IPS-18a (cell line): ENCODE results near the gene PTER.

Experiments used
- H3K27ac ChIP-seq: one replicate; pipeline ENCODE4 v1.5.1; 2013; ENCODE audit warnings: low read length
- H3K27me3 ChIP-seq: one replicate; pipeline ENCODE4 v1.6.1; 2013; ENCODE audit warnings: mild to moderate bottlenecking, low read length; ENCODE audit not compliant: control insufficient read depth, insufficient read depth
- H3K36me3 ChIP-seq: one replicate; pipeline ENCODE4 v1.6.1; 2013; ENCODE audit warnings: low read depth, low read length; ENCODE audit not compliant: control insufficient read depth
- H3K4me1 ChIP-seq: one replicate; pipeline ENCODE4 v1.6.1; 2013; ENCODE audit warnings: low read depth, low read length; ENCODE audit not compliant: control insufficient read depth
- H3K4me3 ChIP-seq: one replicate; pipeline ENCODE4 v1.5.1; 2013; ENCODE audit warnings: low read length
- H3K9ac ChIP-seq: one replicate; pipeline ENCODE4 v1.6.1; 2013; ENCODE audit warnings: mild to moderate bottlenecking, low read length, moderate library complexity
- H3K9me3 ChIP-seq: one replicate; pipeline ENCODE4 v1.6.1; 2013; ENCODE audit warnings: low read depth, low read length; ENCODE audit not compliant: control insufficient read depth

PTER gene

DNA sequence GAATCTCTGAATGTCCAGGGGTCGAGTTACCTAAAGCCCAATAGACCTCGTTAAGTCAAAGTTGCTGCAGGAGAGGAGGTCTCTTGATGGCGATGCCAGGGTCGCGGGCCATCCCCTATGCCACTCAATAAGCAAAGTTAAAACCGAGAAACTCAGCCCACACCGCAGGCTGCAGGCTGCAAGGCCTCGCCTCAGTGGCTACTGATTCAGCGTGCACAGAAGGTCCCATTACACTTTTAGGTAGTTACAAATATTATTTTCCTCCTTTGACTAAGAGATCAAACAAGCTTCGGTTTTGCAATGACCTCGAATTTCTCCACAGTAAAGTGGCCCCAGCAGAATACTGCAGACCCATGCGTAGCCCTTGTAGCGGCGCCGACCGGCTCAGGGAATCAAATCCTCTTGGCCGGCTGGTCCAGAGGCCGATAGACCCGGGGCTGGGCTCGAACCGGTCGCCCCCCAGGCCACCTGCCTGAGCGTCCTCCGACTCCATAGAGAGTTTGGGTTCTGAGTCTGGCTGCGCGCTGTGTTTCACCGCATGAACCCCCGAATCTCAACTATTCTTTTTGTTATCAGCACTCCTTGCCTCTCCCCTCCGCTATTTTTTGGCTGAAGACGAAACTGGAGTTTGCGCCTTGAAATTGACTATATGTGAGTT is 82.6 kb downstream of the PTER start:
- no peak overlapping the region for H3K27ac ChIP-seq
- no peaks in the 10 kb centered on the region for H3K36me3 ChIP-seq
- peak overlapping the region; percentile 66 for H3K4me3 ChIP-seq
- peak overlapping the region; percentile 22 for H3K9ac ChIP-seq
- H3K9me3 ChIP-seq = no peaks in the 10 kb centered on the region
- peaks cover 13% of the 10 kb centered on the region for H3K4me1 ChIP-seq
- H3K27me3 ChIP-seq = peaks cover 72% of the 10 kb centered on the region

DNA sequence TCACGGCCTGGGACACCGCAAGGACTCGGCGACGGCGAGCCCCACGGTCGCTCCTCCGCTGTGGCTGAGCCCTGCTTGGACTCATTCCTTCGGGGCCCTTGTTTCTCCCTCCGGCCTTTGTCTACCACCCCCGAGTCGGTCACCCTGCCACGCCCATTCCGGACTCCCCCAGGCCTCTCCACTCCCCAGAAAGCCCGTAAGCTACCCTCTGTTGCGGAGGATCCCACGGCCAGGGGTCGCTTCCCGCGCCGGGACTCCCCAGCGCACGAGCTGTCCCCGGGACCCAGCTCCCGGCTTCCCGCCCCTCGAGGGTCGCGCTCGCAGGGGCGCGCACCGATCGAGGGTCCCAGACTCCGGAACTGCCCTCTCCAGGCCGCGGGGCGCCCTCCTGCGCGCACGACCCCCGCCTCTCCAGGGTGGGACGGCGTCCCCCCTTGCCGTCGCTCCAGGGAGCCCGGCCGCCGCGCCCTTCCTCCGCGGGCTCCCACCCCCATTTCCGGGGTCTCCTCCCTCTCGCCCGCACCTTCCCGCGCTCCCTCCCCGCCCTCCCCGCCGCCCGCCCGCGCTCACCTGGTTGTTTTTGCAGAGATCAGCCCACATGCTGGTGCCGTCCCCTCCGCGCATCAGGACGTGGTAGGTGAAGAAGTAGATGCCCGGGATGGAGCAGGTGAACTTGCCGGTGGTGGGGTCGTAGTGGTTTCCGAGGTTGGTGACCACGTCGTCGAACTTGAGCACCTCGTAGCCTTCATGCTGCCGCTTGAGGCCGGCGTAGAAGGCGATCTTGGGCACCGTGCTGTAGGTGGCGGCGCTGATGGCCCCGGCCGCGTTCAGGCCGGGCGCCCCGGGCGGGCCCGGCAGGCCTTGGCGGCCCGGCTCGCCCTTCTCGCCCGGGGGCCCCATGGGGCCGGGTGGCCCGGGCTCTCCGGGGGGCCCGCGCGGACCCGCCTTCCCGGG is 83.4 kb downstream of the PTER start:
- Histone ChIP-seq H3K9me3 (no peaks in the 10 kb centered on the region), H3K9ac (peak overlapping the region; percentile 22), H3K4me3 (peak overlapping the region; percentile 66), H3K27me3 (peaks cover 80% of the 10 kb centered on the region), H3K4me1 (peaks cover 13% of the 10 kb centered on the region), H3K36me3 (no peaks in the 10 kb centered on the region), H3K27ac (no peak overlapping the region)

DNA sequence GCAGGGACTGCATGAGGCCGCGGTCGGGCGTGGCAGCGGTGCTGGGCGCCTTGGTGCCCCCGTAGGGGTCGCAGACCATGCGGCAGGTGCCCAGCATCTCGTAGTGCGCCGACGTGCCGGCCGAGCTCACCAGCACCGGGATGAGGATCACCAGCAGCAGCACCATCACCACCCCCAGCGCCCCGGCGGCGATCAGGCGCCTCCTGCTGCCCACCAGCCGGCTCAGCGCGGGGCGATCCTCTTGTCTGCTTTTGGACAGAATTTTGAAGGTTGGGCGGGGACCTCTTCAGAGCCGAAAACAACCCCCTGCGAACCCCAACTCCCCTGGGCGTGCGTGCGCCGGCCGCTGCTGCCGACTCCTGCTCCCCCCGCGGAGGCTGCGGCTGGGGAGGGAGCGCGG is 84.1 kb downstream of the PTER start:
- Histone ChIP-seq H3K27ac (no peak overlapping the region), H3K36me3 (no peaks in the 10 kb centered on the region), H3K9ac (no peak overlapping the region), H3K4me1 (peaks cover 13% of the 10 kb centered on the region), H3K27me3 (peaks cover 86% of the 10 kb centered on the region), H3K4me3 (peak overlapping the region; percentile 66), H3K9me3 (no peaks in the 10 kb centered on the region)

DNA sequence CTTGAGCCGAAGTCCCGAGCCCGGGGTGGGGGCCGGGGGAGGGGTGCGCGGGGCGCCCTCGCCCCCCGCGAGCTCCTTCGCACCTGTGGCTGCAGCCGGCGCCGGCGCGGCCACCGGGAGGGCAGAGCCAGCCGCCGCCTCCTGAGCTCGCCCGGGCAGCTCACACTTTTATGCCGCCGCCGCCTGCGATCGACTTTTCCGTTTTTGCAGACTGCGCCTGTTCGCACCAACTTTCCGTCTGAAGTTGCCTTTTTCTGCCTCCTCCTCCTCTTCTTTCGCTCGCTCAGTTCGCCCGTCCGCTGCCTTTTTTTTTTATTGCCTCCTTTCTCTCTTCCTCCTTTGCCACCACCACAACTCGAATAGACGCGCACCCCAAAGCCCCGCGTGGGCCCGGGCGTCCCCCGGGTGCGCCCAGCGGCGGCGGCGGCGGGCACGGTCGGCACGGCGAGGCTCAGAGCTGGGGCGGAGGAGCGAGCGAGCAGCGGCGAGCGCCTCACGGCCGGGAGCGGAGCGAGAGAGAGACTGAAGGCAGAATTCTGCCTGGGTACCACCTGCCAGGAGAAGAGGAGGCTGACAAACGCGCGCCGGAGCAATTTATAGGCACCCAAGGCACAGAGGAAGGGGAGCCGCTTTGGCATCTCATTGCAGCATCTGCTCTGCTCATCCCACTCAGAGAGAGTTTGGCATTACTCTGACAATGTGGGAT is 84.7 kb downstream of the PTER start, which contains the start of gene C1QL3:
TSS of gene C1QL3 (minus strand) at position 569 of the 706 bp plus-strand sequence. CDS start 814 bp downstream, outside the sequence.
- H3K36me3 ChIP-seq = no peaks in the 10 kb centered on the region
- H3K9me3 ChIP-seq = no peaks in the 10 kb centered on the region
- H3K9ac ChIP-seq = no peak within 1 kb of the TSS
- peaks cover 90% of the 10 kb centered on the region for H3K27me3 ChIP-seq
- no peak within 1 kb of the TSS for H3K27ac ChIP-seq
- peaks cover 13% of the 10 kb centered on the region for H3K4me1 ChIP-seq
- peak within 1 kb of the TSS; percentile 66 for H3K4me3 ChIP-seq

DNA sequence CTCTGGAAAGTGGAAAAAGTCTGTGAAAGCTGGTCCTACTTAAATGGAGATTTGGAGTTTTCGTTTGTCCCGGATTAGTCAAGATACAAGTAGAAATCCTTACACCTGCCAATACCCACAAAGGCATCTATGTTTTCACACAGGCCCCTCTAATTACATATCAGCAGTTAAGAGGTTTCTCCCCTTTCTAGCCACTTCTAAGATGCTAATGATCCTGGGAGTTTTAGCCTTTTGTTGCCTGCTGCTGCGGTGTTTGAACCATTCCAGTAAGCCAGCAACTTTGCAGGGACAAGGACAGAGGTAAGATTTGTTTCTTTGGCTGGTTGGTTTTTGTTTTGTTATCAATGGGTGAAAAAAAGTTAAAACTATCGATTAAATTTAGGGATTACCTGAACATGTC is 90.6 kb downstream of the PTER start:
- Histone ChIP-seq H3K4me1 (peaks cover 14% of the 10 kb centered on the region), H3K27me3 (peaks cover 55% of the 10 kb centered on the region), H3K9me3 (no peaks in the 10 kb centered on the region), H3K36me3 (no peaks in the 10 kb centered on the region), H3K9ac (no peak overlapping the region), H3K27ac (no peak overlapping the region), H3K4me3 (no peak overlapping the region)

DNA sequence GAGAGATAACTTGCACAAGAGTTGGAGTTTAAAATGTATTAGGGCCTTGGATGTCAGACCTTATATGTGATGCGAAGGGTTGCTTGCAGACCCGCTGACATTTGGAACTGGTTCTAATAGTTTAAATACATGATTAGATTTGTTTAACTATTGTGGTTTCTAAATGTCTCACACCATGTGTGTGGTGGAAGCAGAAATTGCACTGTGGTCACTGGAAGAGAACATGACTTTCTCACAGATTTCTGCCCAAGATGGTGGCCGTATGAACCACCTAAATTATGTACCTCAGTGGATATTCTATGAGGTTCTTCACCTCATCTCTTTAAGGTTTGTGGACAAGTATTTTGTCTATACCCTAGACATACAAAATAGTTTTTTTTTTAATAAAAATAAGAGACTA is 93.0 kb downstream of the PTER start:
- no peak overlapping the region for H3K27ac ChIP-seq
- peaks cover 31% of the 10 kb centered on the region for H3K27me3 ChIP-seq
- H3K36me3 ChIP-seq = no peaks in the 10 kb centered on the region
- H3K4me1 ChIP-seq = peaks cover 14% of the 10 kb centered on the region
- no peaks in the 10 kb centered on the region for H3K9me3 ChIP-seq
- no peak overlapping the region for H3K9ac ChIP-seq
- no peak overlapping the region for H3K4me3 ChIP-seq

DNA sequence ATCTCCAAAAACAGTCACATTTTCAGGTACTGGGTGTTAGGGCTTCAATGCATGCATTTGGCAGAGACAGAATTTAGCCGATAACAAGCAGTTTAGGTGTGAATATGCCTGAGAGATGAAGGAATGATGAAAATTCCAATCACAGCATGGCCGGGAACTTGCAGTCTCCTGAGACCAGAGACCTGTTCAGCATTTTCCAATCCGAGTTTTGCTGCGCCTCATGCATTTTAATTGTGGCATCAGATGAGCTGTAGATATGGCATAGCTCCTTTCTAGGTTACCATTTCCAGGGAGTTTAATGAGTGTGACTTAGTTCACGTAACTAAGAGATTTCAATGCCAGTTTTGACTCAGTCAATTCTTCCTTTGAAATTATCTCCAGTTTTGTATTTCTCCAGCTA is 99.3 kb downstream of the PTER start:
- no peak overlapping the region for H3K27ac ChIP-seq
- no peaks in the 10 kb centered on the region for H3K4me1 ChIP-seq
- H3K36me3 ChIP-seq = no peaks in the 10 kb centered on the region
- H3K9ac ChIP-seq = no peak overlapping the region
- no peaks in the 10 kb centered on the region for H3K27me3 ChIP-seq
- H3K4me3 ChIP-seq = no peak overlapping the region
- H3K9me3 ChIP-seq = no peaks in the 10 kb centered on the region

DNA sequence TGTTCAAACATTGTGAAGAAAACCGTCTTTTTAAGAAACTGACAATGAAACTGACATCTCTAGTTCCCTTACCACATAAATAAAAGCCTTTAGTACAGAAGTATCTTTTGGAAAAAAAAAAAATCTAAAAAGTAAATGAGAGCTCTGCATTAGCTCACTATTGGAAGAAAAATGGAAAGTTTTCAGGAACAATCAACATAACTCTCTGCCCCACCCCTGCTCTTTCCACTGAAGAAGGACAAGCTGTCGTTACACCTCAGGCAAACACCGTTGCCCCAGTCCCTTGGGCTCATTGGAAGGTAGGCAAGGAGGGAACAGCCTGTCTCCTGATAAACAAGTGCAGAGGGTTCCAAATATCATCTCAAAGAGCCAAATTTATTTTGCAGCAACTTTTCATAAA is 107.3 kb downstream of the PTER start:
- Histone ChIP-seq H3K9ac (no peak overlapping the region), H3K4me3 (no peak overlapping the region), H3K27me3 (no peaks in the 10 kb centered on the region), H3K27ac (no peak overlapping the region), H3K4me1 (no peaks in the 10 kb centered on the region), H3K36me3 (no peaks in the 10 kb centered on the region), H3K9me3 (no peaks in the 10 kb centered on the region)

DNA sequence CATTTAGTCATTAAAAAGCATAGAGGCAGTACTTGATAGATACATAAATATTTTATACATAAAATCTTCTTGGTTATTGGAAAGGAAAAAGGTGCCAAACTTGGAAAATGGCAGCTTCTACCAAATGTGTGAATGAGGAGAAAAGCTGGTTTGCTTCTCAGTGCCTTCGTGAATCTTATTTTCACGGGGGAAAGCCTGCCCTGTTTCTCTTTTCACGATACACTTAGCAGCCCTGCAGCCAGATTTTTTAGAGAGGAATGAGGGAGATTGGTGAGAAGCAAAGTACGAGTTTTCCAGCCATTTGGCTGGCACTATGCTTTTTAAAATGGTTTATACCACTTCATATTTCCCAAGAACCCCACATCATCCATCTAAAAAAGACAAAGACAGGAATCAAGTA is 107.8 kb downstream of the PTER start:
- Histone ChIP-seq H3K9me3 (no peaks in the 10 kb centered on the region), H3K27ac (no peak overlapping the region), H3K36me3 (no peaks in the 10 kb centered on the region), H3K4me3 (no peak overlapping the region), H3K9ac (no peak overlapping the region), H3K4me1 (no peaks in the 10 kb centered on the region), H3K27me3 (no peaks in the 10 kb centered on the region)

DNA sequence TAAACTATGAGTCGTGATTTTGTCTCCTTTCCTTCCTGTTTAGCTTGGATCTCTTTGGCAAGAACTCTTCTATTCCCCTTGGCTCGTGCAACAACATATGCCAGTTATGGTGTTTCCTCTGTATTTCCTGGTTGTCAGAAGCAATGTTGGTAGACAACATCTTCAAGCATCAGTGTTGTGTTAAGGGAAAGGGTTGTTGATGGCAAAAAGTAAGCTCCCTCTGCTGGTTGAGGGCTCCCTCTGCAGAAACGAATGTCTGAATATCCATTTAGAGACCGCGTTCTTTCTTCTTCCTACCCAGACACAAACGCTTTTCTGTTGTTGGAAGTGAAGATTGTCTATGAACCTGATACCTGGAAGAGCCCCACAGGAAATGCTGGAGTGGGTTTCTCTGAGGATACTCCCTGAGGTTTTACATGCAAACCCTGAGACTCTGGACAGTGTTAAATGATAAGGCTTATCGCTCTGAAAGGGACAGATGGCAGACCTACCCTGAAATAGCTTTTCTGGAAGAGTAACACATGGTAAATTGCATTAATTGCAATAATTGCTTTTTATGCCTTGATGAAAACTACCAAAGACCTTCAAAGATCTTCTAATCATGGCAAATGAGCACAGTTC is 108.4 kb downstream of the PTER start:
- Histone ChIP-seq H3K9me3 (no peaks in the 10 kb centered on the region), H3K27ac (no peak overlapping the region), H3K4me1 (no peaks in the 10 kb centered on the region), H3K36me3 (no peaks in the 10 kb centered on the region), H3K9ac (no peak overlapping the region), H3K27me3 (no peaks in the 10 kb centered on the region), H3K4me3 (no peak overlapping the region)

DNA sequence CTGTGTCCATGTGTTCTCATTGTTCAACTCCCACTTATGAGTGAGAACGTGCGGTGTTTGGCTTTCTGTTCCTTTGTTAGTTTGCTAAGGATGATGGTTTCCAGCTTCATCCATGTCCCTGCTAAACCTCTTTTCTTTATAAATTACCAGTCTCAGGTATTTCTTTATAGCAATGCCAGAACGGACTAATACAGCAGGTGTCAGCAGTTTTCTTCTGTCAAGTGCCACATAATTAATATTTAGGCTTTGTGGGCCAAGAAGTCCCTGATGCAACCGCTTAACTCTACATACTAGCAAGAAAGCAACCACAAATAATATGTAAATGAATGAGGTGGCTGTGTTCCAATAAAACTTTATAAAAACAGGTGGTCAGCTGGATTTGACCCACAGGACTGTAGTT is 111.2 kb downstream of the PTER start:
- Histone ChIP-seq H3K4me3 (no peak overlapping the region), H3K27ac (no peak overlapping the region), H3K36me3 (no peaks in the 10 kb centered on the region), H3K27me3 (no peaks in the 10 kb centered on the region), H3K9me3 (no peaks in the 10 kb centered on the region), H3K4me1 (no peaks in the 10 kb centered on the region), H3K9ac (no peak overlapping the region)
